WERI-Rb-1 (cell line): ENCODE results near the gene SOX5.

ENCODE experiments used
- DNase-seq: peaks from one replicate; pipeline ENCODE4 v3.0.0-alpha.2; 2020
- H3K27ac ChIP-seq: fragments of 250-450 bp; sonication (Bioruptor Pico); 2 replicates; pipeline ENCODE4 v1.5.1; 2020; ENCODE audit warnings: mild to moderate bottlenecking, moderate library complexity
- H3K27me3 ChIP-seq: fragments of 250-450 bp; sonication (Bioruptor Pico); 2 replicates; pipeline ENCODE4 v1.5.1; 2021; ENCODE audit warnings: mild to moderate bottlenecking, low read depth, moderate library complexity; ENCODE audit not compliant: insufficient read depth, severe bottlenecking
- H3K36me3 ChIP-seq: fragments of 250-450 bp; sonication (Bioruptor Pico); 2 replicates; pipeline ENCODE4 v1.5.1; 2020; ENCODE audit warnings: mild to moderate bottlenecking, moderate library complexity
- H3K4me3 ChIP-seq: 2 replicates; pipeline ENCODE4 v1.5.1; 2011; ENCODE audit warnings: low read depth, mild to moderate bottlenecking, control low read depth, low read length
- H3K9me3 ChIP-seq: fragments of 250-450 bp; sonication (Bioruptor Pico); 2 replicates; pipeline ENCODE4 v1.5.1; 2021; ENCODE audit warnings: mild to moderate bottlenecking, moderate library complexity; ENCODE audit not compliant: severe bottlenecking
- CTCF ChIP-seq: IDR thresholded peaks from 2 replicates; pipeline ENCODE4 v1.5.1; 2011; ENCODE audit warnings: low read depth, mild to moderate bottlenecking, control low read depth, inconsistent platforms, low read length

SOX5 gene

DNA sequence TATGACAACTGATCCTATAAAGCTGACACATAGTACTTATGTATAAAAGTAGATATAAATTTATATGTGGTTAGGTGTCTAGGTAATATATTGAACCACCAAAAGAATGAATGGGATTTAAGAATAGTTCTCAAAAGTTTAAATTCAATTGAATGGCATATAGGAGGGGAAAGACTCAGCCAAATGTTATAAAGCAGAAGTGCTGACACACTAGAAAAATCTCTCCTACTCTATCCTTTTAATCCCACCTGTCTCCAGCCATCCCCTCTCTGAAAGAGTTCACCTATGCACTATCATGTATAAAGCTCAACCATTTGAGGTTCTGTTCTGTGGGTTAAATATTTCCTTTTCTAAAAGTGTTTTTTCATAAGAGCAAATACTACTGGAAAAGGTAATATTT, 400.7 kb downstream of the SOX5 start:
- H3K27ac ChIP-seq, result no peak overlapping the region
- no peak for TF ChIP-seq CTCF

GRCh38 chr12:23546756-23547155, 402.7 kb downstream of the SOX5 start:
- Histone ChIP-seq H3K27me3 (no peaks in the 10 kb centered on the region), H3K4me3 (no peak overlapping the region), H3K27ac (no peak overlapping the region), H3K36me3 (no peaks in the 10 kb centered on the region), H3K9me3 (no peaks in the 10 kb centered on the region)
- TF ChIP-seq CTCF, result no peak
- no peak for DNase-seq

More for the DNA sequence above, 400.7 kb downstream of the SOX5 start:
- H3K36me3 ChIP-seq, result no peaks in the 10 kb centered on the region
- no peak for DNase-seq
- H3K9me3 ChIP-seq, result no peaks in the 10 kb centered on the region
- H3K4me3 ChIP-seq, result no peak overlapping the region
- no peaks in the 10 kb centered on the region for H3K27me3 ChIP-seq

DNA sequence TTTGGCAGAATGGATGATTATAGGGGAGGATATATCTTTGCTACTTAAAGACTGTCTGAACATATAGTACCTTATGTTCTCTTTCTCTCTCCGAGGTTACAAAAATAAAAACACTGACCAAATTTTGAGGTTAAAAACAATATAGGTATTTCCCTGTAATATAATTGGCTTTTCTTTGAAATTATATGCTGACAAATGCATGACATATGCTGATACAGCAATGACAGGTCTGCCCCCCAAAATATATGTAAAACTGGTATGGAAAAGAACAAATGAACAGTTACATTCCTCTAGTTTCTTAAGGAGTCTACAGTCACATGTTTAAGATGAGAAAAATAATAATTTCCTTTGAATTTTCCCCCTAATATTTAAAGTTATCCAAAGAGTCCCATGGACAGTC, 405.7 kb downstream of the SOX5 start:
- TF ChIP-seq CTCF, result no peak
- Histone ChIP-seq H3K36me3 (no peaks in the 10 kb centered on the region), H3K27ac (no peak overlapping the region), H3K27me3 (no peaks in the 10 kb centered on the region), H3K4me3 (no peak overlapping the region), H3K9me3 (no peaks in the 10 kb centered on the region)
- no peak for DNase-seq

- Histone ChIP-seq H3K36me3 (no peaks in the 10 kb centered on the region), H3K4me3 (no peak overlapping the region), H3K27ac (no peak overlapping the region), H3K27me3 (no peaks in the 10 kb centered on the region), H3K9me3 (no peaks in the 10 kb centered on the region)
- TF ChIP-seq CTCF, result no peak
- DNase-seq, result no peak
These were observed 407.3 kb downstream of the SOX5 start for GRCh38 chr12:23542187-23542586.

GRCh38 chr12:23540572-23540971, 408.9 kb downstream of the SOX5 start:
- TF ChIP-seq CTCF, result no peak
- no peak for DNase-seq
- Histone ChIP-seq H3K36me3 (no peaks in the 10 kb centered on the region), H3K9me3 (no peaks in the 10 kb centered on the region), H3K27me3 (no peaks in the 10 kb centered on the region), H3K4me3 (no peak overlapping the region), H3K27ac (no peak overlapping the region)

DNA sequence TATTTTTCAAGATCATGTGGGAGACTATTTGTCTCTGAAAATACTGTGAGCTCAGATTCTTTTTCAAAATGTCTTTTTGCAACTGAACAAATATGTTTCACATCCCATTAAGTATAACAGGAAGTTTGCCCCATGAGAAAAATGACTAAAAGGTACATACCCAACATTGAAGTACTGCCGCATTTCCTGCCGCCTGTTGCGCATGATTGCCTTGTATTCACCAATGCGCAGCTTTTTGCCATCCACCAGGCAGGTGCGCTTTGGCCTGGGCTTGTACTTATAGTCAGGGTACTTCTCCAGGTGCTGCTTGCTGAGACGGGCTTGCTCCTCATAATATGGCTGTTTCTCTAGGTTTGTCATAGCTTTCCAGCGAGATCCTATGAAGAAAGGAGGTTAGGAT, 413.2 kb downstream of the SOX5 start:
- no peak for TF ChIP-seq CTCF
- Histone ChIP-seq H3K9me3 (no peaks in the 10 kb centered on the region), H3K4me3 (no peak overlapping the region), H3K27ac (no peak overlapping the region), H3K36me3 (no peaks in the 10 kb centered on the region), H3K27me3 (no peaks in the 10 kb centered on the region)
- DNase-seq, result no peak
